Ishikawa (cell line): ENCODE results near the gene MTHFD1L.

ENCODE experiments used
- CREB1 ChIP-seq: IDR thresholded peaks from 2 replicates; pipeline ENCODE4 v1.6.1; 2012; ENCODE audit warnings: low read depth
- EP300 ChIP-seq: IDR thresholded peaks from 2 replicates; pipeline ENCODE4 v1.6.1; 2012; ENCODE audit warnings: borderline replicate concordance
- FOXM1 ChIP-seq: IDR thresholded peaks from 2 replicates; pipeline ENCODE4 v1.6.1; 2012; ENCODE audit warnings: low read depth, borderline replicate concordance
- NFIC ChIP-seq: IDR thresholded peaks from 2 replicates; pipeline ENCODE4 v1.6.1; 2012
- RAD21 ChIP-seq: IDR thresholded peaks from 2 replicates; pipeline ENCODE4 v1.6.1; 2012; ENCODE audit warnings: low read depth
- TF ChIP-seq, protein P1 (sequence below): IDR thresholded peaks from 2 replicates; pipeline ENCODE4 v1.6.1; 2012
- TF ChIP-seq, protein P2 (sequence below): IDR thresholded peaks from 2 replicates; pipeline ENCODE4 v1.6.1; 2012; ENCODE audit warnings: low read depth, mild to moderate bottlenecking

DNA sequence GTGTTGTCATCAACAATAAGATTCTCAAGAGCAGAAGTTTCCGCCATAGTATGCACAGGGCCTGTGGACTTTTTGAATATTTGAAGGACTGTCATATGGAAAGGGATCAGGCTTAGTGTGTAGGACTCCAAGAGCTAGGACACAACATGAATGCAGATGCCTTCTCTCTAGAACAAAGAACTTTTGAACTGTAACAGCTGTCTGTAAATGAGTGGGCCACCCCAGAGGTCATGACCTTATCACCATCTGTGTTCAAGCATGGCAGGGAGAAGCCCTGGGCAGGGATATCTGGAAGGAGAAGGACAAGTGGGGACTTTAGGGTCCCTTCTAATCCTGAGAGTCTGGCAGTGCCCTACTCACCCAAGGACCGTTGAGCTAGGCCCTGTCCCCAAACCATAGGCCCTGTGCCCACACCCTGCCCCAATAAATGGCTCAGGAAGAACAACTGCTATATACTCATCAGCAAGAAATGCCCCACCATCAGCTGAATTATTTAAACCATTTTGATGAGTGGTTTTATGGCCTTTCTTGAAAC is 70.6 kb downstream of the MTHFD1L start:
- TF ChIP-seq, protein P1, sequence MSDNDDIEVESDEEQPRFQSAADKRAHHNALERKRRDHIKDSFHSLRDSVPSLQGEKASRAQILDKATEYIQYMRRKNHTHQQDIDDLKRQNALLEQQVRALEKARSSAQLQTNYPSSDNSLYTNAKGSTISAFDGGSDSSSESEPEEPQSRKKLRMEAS = no peak
- TF ChIP-seq EP300 (no peak), CREB1 (no peak), RAD21 (no peak), FOXM1 (no peak), NFIC (no peak)
- TF ChIP-seq, protein P2, sequence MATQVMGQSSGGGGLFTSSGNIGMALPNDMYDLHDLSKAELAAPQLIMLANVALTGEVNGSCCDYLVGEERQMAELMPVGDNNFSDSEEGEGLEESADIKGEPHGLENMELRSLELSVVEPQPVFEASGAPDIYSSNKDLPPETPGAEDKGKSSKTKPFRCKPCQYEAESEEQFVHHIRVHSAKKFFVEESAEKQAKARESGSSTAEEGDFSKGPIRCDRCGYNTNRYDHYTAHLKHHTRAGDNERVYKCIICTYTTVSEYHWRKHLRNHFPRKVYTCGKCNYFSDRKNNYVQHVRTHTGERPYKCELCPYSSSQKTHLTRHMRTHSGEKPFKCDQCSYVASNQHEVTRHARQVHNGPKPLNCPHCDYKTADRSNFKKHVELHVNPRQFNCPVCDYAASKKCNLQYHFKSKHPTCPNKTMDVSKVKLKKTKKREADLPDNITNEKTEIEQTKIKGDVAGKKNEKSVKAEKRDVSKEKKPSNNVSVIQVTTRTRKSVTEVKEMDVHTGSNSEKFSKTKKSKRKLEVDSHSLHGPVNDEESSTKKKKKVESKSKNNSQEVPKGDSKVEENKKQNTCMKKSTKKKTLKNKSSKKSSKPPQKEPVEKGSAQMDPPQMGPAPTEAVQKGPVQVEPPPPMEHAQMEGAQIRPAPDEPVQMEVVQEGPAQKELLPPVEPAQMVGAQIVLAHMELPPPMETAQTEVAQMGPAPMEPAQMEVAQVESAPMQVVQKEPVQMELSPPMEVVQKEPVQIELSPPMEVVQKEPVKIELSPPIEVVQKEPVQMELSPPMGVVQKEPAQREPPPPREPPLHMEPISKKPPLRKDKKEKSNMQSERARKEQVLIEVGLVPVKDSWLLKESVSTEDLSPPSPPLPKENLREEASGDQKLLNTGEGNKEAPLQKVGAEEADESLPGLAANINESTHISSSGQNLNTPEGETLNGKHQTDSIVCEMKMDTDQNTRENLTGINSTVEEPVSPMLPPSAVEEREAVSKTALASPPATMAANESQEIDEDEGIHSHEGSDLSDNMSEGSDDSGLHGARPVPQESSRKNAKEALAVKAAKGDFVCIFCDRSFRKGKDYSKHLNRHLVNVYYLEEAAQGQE = no peak
